Measurements from ENCODE around the gene SYNJ2. TPM values are rescaled to one million over a fixed set of nuclear protein-coding genes. Genes with fewer than 3 reads are reported as not detected.

SYNJ2 gene
- total and polyA plus RNA-seq, 5 donors from 2014 or later = 6.4 to 46.3 (median 10.3) TPM

DNA sequence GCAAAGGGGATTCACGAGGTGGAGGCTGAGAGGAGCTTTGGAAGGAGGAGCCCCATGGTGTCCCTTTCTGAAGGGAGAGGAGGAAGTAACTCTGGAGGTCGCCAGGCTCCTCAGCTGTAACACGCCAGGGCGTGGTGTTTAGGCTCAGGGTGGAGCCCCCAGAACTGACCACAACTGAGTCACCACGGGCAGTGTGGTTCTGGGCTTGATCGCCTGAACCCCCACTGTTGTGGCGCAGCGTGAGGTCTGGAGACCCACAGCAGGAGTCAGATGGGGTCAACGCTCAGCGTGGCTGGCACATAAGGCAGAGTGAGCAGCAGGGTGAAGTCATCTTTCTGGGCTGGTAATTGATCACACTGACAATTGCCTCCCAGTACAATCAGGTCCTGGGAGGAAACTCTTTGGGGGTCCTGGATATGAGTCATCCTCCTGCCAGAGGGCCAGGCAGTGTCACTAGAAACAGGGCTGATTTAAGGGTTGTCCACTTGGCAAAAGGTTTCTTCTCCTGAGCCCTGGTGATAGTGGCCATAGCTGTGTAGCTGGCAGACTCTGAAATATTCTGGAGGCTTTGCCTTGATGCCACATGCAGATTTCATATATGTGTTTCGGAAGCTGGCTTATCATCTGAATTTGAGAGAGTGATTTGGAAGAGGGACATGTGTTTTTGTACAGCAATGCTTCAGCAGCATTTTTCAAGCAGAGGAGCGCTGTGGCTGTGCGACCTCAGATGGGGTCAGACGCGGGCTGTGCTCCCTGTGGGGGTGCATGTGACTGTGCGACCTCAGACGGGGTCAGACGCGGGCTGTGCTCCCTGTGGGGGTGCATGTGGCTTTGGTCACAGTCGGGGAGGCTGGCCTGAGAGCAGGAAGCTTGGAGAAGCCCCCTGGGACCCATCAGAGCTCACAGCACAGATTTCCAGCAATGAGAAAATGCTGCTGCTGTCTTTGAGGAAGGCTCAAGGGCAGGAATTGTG is 50.0 kb downstream of the SYNJ2 start:
- peaks cover 4% of the 10 kb centered on the region for H3K36me3 ChIP-seq (ENCODE audit: control insufficient read depth, insufficient read depth, low read length)
- no peaks in the 10 kb centered on the region for H3K27me3 ChIP-seq (ENCODE audit: control insufficient read depth, insufficient read depth, low read length)
- no peaks in the 10 kb centered on the region for H3K9me3 ChIP-seq (ENCODE audit: control insufficient read depth in 2 of 2, low read length in 2 of 2)
- Mint-ChIP-seq H3K4me3 (peak overlapping the region in 1 of 4 donors; percentile 68), H3K36me3 (peaks cover 42% of the 10 kb centered on the region), H3K27ac (peak overlapping the region; percentile 80 to 91 (median 83)), H3K4me1 (peaks cover 0 to 26% (median 20%) of the 10 kb centered on the region in 4 donors), H3K27me3 (no peaks in the 10 kb centered on the region), H3K9me3 (peaks cover 0 to 5% (median 0%) of the 10 kb centered on the region in 7 donors)
- peaks cover 19% of the 10 kb centered on the region for H3K4me1 ChIP-seq (ENCODE audit: control insufficient read depth, insufficient read depth, low read length, poor library complexity, severe bottlenecking)
- ATAC-seq (ENCODE audit: low read depth in 2 of 2) (peak; percentile 18 to 31), DNase-seq (peak in 1 of 3 donors; percentile 32)
- H3K27ac ChIP-seq (ENCODE audit: insufficient read depth, low read length, poor library complexity, severe bottlenecking) = no peak overlapping the region
- H3K4me3 ChIP-seq (ENCODE audit: low read depth, low read length) = no peak overlapping the region

DNA sequence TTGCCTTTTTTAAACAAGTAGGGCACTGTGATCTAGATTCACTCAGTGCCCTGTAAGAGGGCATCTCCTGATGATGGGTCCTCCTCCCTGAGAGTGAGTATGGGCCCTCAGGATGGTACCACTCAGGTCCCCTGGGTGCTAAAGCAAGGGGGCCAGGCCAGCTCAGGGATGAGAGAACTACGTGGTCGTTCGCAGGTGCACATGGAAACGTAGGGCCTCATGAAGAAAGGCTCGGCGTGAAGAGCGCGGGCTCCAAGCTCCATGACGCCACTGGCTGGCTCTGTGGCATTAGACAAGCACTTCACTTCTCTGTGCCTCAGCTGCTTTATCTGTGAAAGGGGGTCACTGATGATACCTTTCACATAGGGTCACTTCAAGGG is 50.7 kb downstream of the SYNJ2 start:
- no peaks in the 10 kb centered on the region for H3K9me3 ChIP-seq (ENCODE audit: control insufficient read depth in 2 of 2, low read length in 2 of 2)
- peaks cover 0 to 5% (median 0%) of the 10 kb centered on the region in 7 donors for H3K9me3 Mint-ChIP-seq

DNA sequence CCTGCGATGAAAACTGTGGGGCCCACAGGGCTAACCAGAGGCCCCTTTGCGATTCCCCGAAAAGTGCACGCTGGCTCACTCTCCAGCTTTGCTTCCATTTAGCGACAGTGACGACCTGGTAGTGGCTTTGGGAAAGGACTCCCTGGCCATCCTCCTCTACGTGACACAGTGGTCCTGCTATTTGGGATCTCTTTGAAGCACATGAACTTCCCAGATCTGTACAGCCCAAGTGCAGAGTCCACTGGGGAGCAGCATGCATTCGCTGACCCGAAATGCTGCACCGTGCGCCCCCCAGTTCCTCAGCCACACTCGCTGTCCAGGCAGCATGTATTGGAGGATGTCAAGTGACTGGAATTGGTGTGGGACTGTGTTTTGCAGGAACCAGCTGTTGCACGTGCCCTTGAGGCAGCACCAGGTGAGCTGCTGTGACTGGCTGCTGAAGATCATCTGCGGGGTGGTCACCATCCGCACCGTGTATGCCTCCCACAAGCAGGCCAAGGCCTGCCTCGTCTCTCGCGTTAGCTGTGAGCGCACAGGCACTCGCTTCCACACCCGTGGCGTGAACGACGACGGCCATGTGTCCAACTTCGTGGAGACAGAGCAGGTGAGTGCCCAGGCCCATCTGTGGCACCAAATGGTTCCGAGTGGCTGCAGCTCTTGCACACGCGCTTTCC is 51.6 kb downstream of the SYNJ2 start:
- DNase-seq (no peak), ATAC-seq (ENCODE audit: low read depth in 2 of 2) (no peak)
- Mint-ChIP-seq H3K4me1 (peaks cover 0 to 15% (median 10%) of the 10 kb centered on the region in 4 donors), H3K4me3 (no peak overlapping the region), H3K27ac (no peak overlapping the region), H3K27me3 (no peaks in the 10 kb centered on the region), H3K9me3 (peaks cover 0 to 5% (median 0%) of the 10 kb centered on the region in 7 donors), H3K36me3 (peaks cover 42% of the 10 kb centered on the region)
- H3K27ac ChIP-seq (ENCODE audit: insufficient read depth, low read length, poor library complexity, severe bottlenecking) = no peak overlapping the region
- H3K36me3 ChIP-seq (ENCODE audit: control insufficient read depth, insufficient read depth, low read length) = peaks cover 7% of the 10 kb centered on the region
- no peaks in the 10 kb centered on the region for H3K27me3 ChIP-seq (ENCODE audit: control insufficient read depth, insufficient read depth, low read length)
- no peak overlapping the region for H3K4me3 ChIP-seq (ENCODE audit: low read depth, low read length)
- H3K4me1 ChIP-seq (ENCODE audit: control insufficient read depth, insufficient read depth, low read length, poor library complexity, severe bottlenecking) = peaks cover 10% of the 10 kb centered on the region
- H3K9me3 ChIP-seq (ENCODE audit: control insufficient read depth in 2 of 2, low read length in 2 of 2) = no peaks in the 10 kb centered on the region

More for the DNA sequence above, 50.7 kb downstream of the SYNJ2 start:
- H3K4me3 Mint-ChIP-seq = no peak overlapping the region
- no peak overlapping the region for H3K27ac Mint-ChIP-seq
- H3K27ac ChIP-seq (ENCODE audit: insufficient read depth, low read length, poor library complexity, severe bottlenecking) = no peak overlapping the region
- peaks cover 0 to 19% (median 15%) of the 10 kb centered on the region in 4 donors for H3K4me1 Mint-ChIP-seq
- DNase-seq (no peak), ATAC-seq (ENCODE audit: low read depth in 2 of 2) (no peak)
- peaks cover 4% of the 10 kb centered on the region for H3K36me3 ChIP-seq (ENCODE audit: control insufficient read depth, insufficient read depth, low read length)
- H3K27me3 ChIP-seq (ENCODE audit: control insufficient read depth, insufficient read depth, low read length) = no peaks in the 10 kb centered on the region
- no peaks in the 10 kb centered on the region for H3K27me3 Mint-ChIP-seq
- peaks cover 12% of the 10 kb centered on the region for H3K4me1 ChIP-seq (ENCODE audit: control insufficient read depth, insufficient read depth, low read length, poor library complexity, severe bottlenecking)
- H3K4me3 ChIP-seq (ENCODE audit: low read depth, low read length) = no peak overlapping the region
- peaks cover 42% of the 10 kb centered on the region for H3K36me3 Mint-ChIP-seq

DNA sequence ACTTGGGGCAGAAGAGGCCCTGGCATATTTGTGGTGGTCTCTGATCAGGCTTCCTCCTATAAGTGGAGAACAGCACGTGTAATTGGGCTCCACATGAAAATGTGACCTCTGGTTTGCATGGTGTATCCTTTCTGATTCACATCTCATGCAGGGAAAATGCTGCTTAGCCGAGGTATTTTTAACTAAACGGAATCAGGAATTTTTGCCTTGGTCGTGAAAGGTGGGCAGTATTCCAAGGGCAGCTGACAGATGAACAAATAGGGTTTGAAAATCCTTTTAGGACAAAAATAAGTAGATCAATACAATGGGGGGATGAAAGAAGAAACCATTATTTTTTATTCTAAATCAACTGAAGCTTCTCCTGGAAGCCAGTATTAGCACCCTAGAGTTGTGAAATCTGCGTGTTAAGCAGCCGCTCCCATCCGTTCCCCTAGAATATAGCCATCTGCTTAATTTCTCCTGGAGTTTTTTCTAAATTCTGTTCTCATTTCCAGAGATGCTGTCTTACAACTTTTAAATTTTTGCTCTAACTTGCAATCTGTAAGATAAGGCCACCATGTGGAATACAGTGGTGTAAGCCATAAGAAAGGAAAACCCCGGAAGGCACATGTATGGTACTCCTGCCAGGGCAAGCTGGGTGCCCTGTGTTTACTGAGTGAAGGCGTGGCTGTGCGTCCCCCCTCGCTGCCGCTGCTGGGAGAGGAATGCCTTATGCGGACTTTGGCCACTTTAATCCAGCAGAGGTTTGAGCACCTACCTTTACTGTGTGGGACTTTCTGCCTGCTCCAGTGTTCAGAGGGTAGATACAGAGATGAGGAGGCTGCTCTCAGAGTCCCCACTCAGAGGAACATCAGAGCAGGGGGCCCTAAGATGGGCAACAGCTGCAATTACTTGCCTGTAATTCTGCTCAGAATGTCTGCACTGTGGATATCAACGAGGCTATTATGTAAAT is 52.4 kb downstream of the SYNJ2 start:
- H3K4me1 ChIP-seq (ENCODE audit: control insufficient read depth, insufficient read depth, low read length, poor library complexity, severe bottlenecking) = peaks cover 10% of the 10 kb centered on the region
- peaks cover 43% of the 10 kb centered on the region for H3K36me3 Mint-ChIP-seq
- H3K27ac ChIP-seq (ENCODE audit: insufficient read depth, low read length, poor library complexity, severe bottlenecking) = no peak overlapping the region
- H3K36me3 ChIP-seq (ENCODE audit: control insufficient read depth, insufficient read depth, low read length) = peaks cover 7% of the 10 kb centered on the region
- peak overlapping the region in 1 of 4 donors; percentile 45 for H3K4me3 Mint-ChIP-seq
- H3K27ac Mint-ChIP-seq = no peak overlapping the region
- peaks cover 0 to 5% (median 0%) of the 10 kb centered on the region in 7 donors for H3K9me3 Mint-ChIP-seq
- no peaks in the 10 kb centered on the region for H3K27me3 Mint-ChIP-seq
- DNase-seq = no peak
- no peak for ATAC-seq (ENCODE audit: low read depth in 2 of 2)
- H3K27me3 ChIP-seq (ENCODE audit: control insufficient read depth, insufficient read depth, low read length) = no peaks in the 10 kb centered on the region
- H3K9me3 ChIP-seq (ENCODE audit: control insufficient read depth in 2 of 2, low read length in 2 of 2) = no peaks in the 10 kb centered on the region
- H3K4me3 ChIP-seq (ENCODE audit: low read depth, low read length) = no peak overlapping the region
- peaks cover 0 to 15% (median 10%) of the 10 kb centered on the region in 4 donors for H3K4me1 Mint-ChIP-seq

DNA sequence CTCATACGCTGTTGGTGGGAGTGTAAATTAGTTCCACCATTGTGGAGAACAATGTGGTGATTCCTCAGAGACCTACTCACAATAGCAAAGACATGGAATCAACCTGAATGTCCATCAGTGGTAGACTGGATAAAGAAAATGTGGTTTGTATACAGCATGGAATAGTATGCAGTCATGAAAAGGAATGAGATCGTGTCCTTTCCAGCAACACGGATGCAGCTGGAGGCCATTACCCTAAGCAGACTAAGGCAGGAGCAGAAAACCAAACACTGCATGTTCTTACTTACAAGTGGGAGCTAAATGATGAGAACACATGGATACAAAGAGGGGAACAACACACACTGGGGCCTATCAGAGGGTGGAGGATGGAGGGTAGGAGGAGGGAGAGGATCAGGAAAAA is 54.6 kb downstream of the SYNJ2 start:
- peaks cover 0 to 5% (median 0%) of the 10 kb centered on the region in 7 donors for H3K9me3 Mint-ChIP-seq
- DNase-seq (no peak), ATAC-seq (ENCODE audit: low read depth in 2 of 2) (no peak)
- Histone ChIP-seq H3K4me1 (ENCODE audit: control insufficient read depth, insufficient read depth, low read length, poor library complexity, severe bottlenecking) (peaks cover 22% of the 10 kb centered on the region), H3K4me3 (ENCODE audit: low read depth, low read length) (no peak overlapping the region), H3K27ac (ENCODE audit: insufficient read depth, low read length, poor library complexity, severe bottlenecking) (no peak overlapping the region), H3K9me3 (ENCODE audit: control insufficient read depth in 2 of 2, low read length in 2 of 2) (no peaks in the 10 kb centered on the region), H3K36me3 (ENCODE audit: control insufficient read depth, insufficient read depth, low read length) (peaks cover 7% of the 10 kb centered on the region), H3K27me3 (ENCODE audit: control insufficient read depth, insufficient read depth, low read length) (no peaks in the 10 kb centered on the region)
- peaks cover 43% of the 10 kb centered on the region for H3K36me3 Mint-ChIP-seq
- no peak overlapping the region for H3K4me3 Mint-ChIP-seq
- H3K27ac Mint-ChIP-seq = peak overlapping the region in 1 of 3 donors; percentile 37
- H3K4me1 Mint-ChIP-seq = peaks cover 5 to 22% (median 18%) of the 10 kb centered on the region in 4 donors
- H3K27me3 Mint-ChIP-seq = no peaks in the 10 kb centered on the region

DNA sequence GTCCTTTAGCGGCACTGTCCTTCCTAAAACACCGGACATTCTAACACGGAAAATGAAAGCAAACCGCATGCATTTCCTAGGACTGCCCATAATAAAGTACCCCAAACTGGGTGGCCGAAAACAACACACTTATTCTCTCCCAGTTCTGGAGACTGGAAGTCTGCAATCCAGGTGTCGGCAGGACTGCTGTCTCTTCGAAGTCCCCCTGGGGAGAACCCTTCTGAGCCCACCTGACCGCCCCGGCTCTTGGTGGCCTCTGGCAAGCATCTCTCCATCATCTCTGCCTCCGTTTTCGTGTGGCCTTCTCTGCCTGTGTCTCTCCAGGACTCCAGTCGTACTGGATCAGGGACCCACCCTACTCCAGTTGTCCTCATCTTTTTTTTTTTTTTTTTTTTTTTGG is 55.4 kb downstream of the SYNJ2 start:
- H3K27me3 ChIP-seq (ENCODE audit: control insufficient read depth, insufficient read depth, low read length) = no peaks in the 10 kb centered on the region
- peaks cover 5 to 19% (median 14%) of the 10 kb centered on the region in 4 donors for H3K4me1 Mint-ChIP-seq
- no peaks in the 10 kb centered on the region for H3K9me3 ChIP-seq (ENCODE audit: control insufficient read depth in 2 of 2, low read length in 2 of 2)
- peaks cover 0 to 5% (median 0%) of the 10 kb centered on the region in 7 donors for H3K9me3 Mint-ChIP-seq
- H3K36me3 Mint-ChIP-seq = peaks cover 38% of the 10 kb centered on the region
- H3K27me3 Mint-ChIP-seq = no peaks in the 10 kb centered on the region
- H3K27ac Mint-ChIP-seq = no peak overlapping the region
- no peak for ATAC-seq (ENCODE audit: low read depth in 2 of 2)
- H3K4me1 ChIP-seq (ENCODE audit: control insufficient read depth, insufficient read depth, low read length, poor library complexity, severe bottlenecking) = peaks cover 17% of the 10 kb centered on the region
- no peak overlapping the region for H3K4me3 ChIP-seq (ENCODE audit: low read depth, low read length)
- DNase-seq = no peak
- no peak overlapping the region for H3K4me3 Mint-ChIP-seq
- H3K36me3 ChIP-seq (ENCODE audit: control insufficient read depth, insufficient read depth, low read length) = peaks cover 7% of the 10 kb centered on the region
- no peak overlapping the region for H3K27ac ChIP-seq (ENCODE audit: insufficient read depth, low read length, poor library complexity, severe bottlenecking)

DNA sequence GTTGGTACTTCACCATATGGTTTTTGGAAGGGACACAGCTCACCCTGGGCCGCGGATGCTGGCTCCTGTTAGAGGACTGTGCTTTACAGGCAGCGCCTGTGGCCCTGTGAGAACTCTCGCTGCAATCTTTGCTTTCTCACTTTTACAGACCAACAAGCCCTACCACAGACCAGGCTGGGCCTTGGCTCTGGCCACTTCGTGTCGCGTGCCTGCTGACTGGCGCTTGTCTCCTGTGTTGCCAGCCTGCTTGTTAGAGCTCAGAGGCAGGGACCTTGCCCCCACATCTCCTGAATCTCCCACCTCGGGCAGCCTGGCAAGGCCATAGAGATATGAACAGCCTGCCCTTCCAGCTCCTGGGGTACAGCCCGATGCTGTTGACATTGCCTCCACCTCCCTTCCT is 56.1 kb downstream of the SYNJ2 start:
- Mint-ChIP-seq H3K27me3 (no peaks in the 10 kb centered on the region), H3K4me3 (no peak overlapping the region), H3K9me3 (peaks cover 0 to 5% (median 0%) of the 10 kb centered on the region in 7 donors), H3K4me1 (peaks cover 5 to 21% (median 14%) of the 10 kb centered on the region in 4 donors), H3K36me3 (peaks cover 44% of the 10 kb centered on the region), H3K27ac (no peak overlapping the region)
- peaks cover 15% of the 10 kb centered on the region for H3K4me1 ChIP-seq (ENCODE audit: control insufficient read depth, insufficient read depth, low read length, poor library complexity, severe bottlenecking)
- H3K27me3 ChIP-seq (ENCODE audit: control insufficient read depth, insufficient read depth, low read length) = no peaks in the 10 kb centered on the region
- no peaks in the 10 kb centered on the region for H3K9me3 ChIP-seq (ENCODE audit: control insufficient read depth in 2 of 2, low read length in 2 of 2)
- H3K36me3 ChIP-seq (ENCODE audit: control insufficient read depth, insufficient read depth, low read length) = peaks cover 9% of the 10 kb centered on the region
- no peak overlapping the region for H3K27ac ChIP-seq (ENCODE audit: insufficient read depth, low read length, poor library complexity, severe bottlenecking)
- H3K4me3 ChIP-seq (ENCODE audit: low read depth, low read length) = no peak overlapping the region
- no peak for DNase-seq
- no peak for ATAC-seq (ENCODE audit: low read depth in 2 of 2)

Measured in CD4-positive, CD25-positive, alpha-beta regulatory T cell (primary cell).